AG09319 (cell line): ENCODE measurements around the gene PBX2.

Experiments used
- DNase-seq: peaks from one replicate; pipeline ENCODE4 v3.0.0-alpha.2; 2010; ENCODE audit warnings: low read depth; ENCODE audit errors: extremely low read depth
- TF ChIP-seq, protein P1 (sequence below): IDR thresholded peaks from 2 replicates; pipeline ENCODE4 v1.5.1; 2011; ENCODE audit warnings: low read depth, mild to moderate bottlenecking, inconsistent platforms, low read length, moderate library complexity

Gene PBX2

DNA sequence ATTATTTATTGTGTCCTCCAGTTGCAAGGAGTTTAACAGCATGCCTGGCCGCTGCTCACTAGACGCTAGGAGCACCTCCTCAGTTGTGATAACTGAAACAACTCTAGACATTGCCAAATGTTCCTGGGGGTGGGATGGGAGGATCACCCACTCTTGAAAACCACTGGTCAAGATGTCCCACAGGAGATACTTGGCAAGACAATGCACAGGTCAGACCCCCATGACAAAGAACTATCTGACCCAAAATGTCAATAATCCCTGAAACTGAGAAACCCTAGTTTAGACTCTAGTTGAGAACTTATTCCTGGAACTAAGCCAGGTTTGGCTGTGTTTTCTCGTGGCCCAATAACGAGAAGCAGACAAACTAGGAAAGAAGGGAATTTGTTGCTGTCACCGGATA, 50.4 kb downstream of the PBX2 start:
- no peak for DNase-seq
- TF ChIP-seq, protein P1, sequence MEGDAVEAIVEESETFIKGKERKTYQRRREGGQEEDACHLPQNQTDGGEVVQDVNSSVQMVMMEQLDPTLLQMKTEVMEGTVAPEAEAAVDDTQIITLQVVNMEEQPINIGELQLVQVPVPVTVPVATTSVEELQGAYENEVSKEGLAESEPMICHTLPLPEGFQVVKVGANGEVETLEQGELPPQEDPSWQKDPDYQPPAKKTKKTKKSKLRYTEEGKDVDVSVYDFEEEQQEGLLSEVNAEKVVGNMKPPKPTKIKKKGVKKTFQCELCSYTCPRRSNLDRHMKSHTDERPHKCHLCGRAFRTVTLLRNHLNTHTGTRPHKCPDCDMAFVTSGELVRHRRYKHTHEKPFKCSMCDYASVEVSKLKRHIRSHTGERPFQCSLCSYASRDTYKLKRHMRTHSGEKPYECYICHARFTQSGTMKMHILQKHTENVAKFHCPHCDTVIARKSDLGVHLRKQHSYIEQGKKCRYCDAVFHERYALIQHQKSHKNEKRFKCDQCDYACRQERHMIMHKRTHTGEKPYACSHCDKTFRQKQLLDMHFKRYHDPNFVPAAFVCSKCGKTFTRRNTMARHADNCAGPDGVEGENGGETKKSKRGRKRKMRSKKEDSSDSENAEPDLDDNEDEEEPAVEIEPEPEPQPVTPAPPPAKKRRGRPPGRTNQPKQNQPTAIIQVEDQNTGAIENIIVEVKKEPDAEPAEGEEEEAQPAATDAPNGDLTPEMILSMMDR, result no peak

DNA sequence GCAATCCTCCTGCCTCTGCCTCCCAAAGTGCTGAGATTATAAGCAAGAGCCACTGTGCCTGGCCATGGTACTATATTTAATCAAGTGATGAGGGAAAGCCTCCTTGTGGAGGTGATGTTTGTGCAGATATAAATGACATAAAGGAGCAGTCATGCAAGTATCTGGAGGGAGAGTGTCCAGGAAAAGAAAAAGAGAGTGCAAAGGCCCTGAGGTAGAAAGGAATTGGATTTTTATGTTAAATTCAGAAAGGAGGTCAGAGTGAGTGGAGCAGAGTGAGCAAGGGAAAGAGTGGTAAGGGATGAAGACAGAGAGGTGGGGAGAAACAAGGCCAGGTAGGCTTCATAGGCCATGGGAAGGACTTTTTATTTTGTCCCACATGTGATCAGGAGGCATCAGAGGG, 52.5 kb downstream of the PBX2 start:
- no peak for DNase-seq
- TF ChIP-seq, protein P1, result no peak
